Pons (tissue), 1 donor: ENCODE results near the gene IMMP2L.

ENCODE experiments used
- DNase-seq: peaks from one replicate; pipeline ENCODE4 v3.0.0-alpha.2; 2016; ENCODE audit warnings: low spot score

Gene IMMP2L

GRCh38 chr7:111215550-111215949, 346.7 kb downstream of the IMMP2L start:
- DNase-seq, result no peak

DNA sequence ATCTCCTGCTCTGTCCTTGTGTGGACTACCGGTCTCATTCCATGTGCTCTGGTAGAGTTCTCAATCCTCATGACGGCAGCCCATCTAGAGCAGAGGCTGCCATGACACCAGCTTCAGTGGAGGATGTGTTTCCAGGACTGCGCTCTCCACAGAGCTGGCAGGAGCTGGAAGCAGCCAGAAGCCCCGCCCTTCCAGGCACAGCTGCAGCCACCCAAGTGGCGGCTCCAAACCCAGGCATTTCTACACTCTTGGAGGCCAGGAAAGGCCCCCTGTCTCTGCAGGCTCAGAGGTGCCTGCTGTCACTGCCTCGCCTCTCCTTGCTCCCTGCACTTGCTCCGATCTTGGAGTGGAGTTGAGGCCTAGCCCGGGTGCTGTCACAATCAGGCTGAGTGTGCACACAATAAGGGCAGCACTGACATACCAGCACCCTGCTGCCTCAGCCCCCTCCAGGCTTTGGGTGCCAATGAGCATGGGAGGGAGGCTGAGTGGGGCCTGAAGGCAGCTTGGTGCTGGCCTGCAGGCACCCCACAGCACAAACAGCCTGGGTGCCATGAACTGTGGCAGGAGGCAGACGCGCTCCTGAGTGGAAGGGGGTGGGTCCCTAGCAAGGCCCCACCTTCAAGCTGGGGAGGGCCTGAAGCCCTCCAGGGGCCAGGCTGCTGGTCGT, 349.3 kb downstream of the IMMP2L start:
- DNase-seq, result no peak

- no peak for DNase-seq
Observed at GRCh38 chr7:111210996-111211395, 351.3 kb downstream of the IMMP2L start.

GRCh38 chr7:111210043-111210442, 352.2 kb downstream of the IMMP2L start:
- DNase-seq, result no peak

GRCh38 chr7:111205251-111205650, 357.0 kb downstream of the IMMP2L start:
- DNase-seq, result no peak

DNA sequence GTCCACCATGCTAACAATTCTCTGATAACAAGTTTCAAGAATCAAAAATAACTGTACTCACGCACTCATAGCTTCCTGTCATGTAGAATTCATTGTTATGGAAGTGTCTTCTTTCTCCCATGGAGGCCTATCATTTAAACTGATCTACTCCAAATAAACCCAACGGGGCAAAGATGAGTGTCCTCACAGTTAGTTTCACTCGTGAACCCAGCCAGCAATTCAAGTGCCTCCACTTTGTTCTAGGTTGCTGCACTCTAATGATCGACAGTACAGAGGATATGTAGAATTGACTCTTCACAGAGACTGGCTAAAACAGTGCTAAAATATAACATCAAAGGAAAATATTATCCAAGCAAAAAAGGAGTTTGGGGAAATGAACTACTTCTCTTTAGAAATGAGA, 360.0 kb downstream of the IMMP2L start:
- no peak for DNase-seq

- no peak for DNase-seq
Observed at GRCh38 chr7:111199643-111200042, 362.6 kb downstream of the IMMP2L start.

DNA sequence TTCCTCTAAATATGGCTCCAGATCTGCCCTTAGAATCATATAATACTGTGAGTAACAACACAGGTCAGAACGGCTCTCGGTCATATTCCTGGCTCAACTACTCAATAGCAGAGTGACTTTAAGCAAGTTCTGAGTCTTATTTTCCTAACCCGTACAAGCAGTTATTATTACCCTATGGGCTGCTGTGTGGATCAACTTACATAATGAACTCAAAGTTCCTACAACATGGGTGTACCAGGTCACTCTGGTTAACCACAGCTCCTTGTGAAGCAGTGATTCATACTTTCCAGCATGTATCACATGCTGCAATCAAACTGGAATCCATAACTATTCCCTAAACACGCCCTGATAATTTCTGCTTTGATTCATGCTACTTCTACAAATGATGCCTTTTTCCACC, 364.0 kb downstream of the IMMP2L start:
- no peak for DNase-seq

GRCh38 chr7:111196655-111197054, 365.6 kb downstream of the IMMP2L start:
- DNase-seq, result no peak

DNA sequence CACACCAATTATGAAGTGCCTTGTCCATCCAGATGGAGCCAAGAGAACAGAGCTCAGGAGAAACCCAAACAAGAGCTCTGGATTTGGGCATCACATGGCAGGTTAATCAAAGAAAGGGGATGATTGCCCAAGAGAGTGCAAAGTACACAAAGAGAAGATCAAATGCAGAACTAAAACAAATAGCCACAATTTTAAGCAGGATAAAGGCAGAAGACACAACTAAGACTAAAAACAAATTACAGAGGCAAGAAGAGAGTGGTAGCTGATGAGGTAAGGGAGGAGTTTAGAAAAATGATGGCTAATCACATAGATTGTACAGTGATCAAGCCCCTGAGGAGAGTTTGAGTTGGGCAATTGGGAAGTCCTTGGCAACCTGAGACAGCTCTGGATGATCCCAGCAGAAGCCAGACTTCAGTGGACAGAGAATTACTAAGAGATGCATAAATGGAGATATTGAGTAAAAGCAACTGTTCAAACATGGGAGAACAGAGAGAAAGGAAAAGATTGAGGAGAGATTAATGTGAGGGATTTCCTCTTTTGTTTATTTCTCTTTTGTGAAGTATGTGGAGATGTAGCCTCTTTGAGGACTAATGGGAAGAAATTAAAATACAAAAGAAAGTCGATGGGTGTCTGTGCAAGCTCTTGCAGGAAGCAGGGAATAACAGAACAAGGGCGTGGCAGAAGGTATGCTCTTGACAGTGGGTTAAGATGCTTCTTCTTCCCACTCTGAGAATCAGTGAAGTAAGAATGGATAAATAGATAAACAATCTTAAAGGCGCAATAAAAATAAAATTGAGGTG, 369.5 kb downstream of the IMMP2L start:
- no peak for DNase-seq

DNA sequence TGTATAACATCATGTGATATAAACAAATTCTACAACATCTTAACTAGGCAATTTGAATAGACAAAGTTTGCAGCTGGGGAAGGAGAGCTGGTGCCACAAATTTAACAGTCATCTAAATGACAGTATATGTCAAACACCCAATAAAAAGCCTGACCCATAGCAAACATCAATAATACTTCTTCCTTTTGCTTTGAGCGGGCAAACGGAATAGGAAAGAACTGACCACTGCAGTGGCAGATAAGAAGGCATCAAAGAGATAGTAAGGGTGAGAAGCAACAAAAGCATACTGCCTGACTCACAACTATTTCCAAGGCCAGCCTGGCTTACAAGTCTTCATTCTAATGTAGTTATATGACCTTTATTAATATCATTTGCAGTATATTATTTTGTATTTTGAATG, 371.5 kb downstream of the IMMP2L start:
- no peak for DNase-seq

DNA sequence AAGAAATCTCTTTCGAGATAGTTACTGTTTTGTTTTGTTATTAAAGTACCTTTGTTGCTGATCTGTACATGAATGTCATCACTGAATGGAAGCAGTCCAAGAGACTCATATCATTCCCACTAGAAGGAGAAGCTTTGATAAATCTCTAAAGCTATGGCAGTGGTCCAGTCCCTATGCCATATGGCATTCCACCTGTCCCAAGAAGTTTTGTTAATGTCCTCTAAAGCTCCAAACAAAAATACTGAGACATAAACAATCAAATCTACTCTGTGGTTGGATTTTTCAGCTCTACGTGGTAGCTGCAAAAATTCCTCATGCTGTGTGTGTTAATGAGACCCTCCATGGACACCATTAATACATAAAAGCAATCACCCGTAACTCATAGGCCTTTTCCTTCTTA, 377.3 kb downstream of the IMMP2L start:
- DNase-seq, result peak; percentile 19

- DNase-seq, result no peak
Observed at GRCh38 chr7:111183321-111183720, 379.0 kb downstream of the IMMP2L start.

GRCh38 chr7:111180338-111180737, 382.0 kb downstream of the IMMP2L start:
- DNase-seq, result no peak

- DNase-seq, result no peak
Observed at GRCh38 chr7:111175908-111176441, 386.3 kb downstream of the IMMP2L start.

DNA sequence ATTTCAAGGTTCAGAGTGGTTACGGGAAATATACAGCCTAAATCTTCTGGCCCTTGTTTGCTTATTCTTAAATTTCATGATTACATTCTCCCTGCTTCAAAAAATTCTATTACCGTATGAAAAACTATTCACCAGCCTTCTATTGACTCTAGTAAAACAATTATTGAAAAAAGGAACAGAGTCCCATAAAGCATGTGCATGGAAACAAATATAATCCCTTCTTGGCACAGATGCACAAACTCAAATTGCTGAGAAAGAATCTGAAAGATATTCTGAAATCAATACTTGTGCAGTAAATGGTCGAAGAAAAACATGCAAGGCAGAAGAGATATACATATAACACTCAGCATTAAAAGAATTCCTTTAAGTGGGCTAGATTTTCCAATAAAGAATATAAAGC, 387.8 kb downstream of the IMMP2L start:
- no peak for DNase-seq

- DNase-seq, result no peak
Observed at GRCh38 chr7:111173990-111174389, 388.3 kb downstream of the IMMP2L start.

- no peak for DNase-seq
Observed at GRCh38 chr7:111173528-111173927, 388.8 kb downstream of the IMMP2L start.

DNA sequence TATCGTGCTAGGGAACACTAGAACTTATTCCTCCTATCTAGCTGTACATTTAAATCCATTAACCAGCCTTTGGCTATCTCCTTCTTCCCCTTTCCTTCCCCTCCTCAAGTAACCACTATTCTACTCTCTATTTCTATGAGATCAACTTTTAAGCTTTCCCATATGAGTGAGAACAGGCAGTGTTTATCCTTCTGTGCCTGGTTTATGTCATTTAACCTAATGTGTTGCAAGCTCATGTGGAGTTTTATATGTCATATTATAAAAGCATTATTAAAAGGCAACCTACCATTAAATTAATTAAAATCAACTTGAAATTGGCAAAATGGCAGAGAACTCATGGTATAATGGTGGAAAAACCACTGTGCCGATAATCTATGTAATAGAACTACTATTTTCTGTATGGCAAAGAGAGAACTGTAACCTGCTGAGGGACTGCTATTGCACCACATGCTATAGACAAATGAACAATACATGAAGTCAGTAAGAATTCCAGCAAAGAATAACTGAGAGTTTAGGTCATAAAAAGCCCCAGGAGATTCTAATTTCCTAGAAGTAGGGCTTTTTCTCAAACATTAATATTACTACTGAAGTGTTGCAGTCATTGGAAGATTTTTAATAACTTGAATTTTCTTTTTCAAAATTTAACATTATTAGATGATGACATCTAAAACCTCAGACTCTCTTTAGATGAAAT, 389.6 kb downstream of the IMMP2L start:
- DNase-seq, result no peak

DNA sequence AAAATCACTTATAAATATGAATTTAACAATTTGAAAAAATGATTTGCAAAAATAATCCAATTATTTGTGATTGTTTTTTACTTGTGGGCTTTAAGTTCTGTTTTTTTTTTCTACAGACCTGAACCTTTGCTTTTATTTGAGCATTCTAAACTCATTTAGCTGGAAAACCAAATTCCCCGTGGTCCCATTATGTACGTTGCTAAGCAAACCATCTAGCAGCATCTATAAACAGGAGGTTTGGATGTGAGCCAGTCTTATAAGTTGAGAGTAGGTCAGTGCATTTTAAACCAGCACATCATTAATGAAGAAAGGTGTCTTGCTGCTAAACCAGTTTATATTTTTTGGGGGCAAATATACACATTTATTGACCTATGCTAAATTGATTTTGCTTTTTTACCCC, 394.1 kb downstream of the IMMP2L start:
- no peak for DNase-seq

- DNase-seq, result no peak
Observed at GRCh38 chr7:111164442-111164841, 397.9 kb downstream of the IMMP2L start.

DNA sequence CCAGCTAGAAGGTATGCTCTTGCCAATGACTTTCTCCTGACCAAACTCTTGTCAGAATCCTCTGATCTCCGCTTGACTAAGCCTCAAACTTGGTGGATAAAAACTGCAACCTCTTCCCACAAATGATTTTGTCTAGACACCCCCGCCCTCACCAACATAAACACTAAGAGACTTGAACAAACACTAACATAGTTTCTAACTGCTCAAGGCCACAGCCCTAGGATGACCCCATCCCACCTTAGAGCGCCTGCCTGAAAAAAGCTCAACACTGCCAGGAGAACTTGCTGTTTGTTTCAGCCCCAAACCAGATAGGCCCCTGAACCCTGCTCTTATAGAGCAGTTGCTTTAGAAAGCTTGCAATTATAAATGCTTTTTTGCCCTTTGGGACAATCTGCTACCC, 399.6 kb downstream of the IMMP2L start:
- DNase-seq, result no peak

DNA sequence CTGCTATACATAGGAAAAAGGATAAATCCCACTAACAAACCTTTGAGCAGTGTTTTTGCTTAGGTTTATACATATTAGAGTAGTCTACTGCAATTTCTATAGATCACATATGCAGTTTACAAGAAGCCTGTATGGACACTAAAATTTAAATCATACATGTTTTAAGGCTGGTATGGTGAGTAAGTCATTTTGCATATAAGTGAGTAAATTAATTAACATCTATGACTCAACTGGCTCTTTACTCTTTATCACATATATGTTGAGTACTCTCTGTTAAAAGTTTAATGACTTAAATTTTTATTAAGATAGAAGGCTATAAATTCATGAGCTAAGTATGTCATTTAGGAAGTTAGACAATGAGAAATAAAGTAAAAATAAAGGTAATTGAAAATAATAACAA, 402.0 kb downstream of the IMMP2L start:
- DNase-seq, result no peak
